Stimulated activated CD8-positive, alpha-beta memory T cell treated with anti-CD3 and anti-CD28 coated beads, Interleukin-4, amount 100 ng/mL, for 48 hours (primary cell): ENCODE measurements around the gene TRNP1.
"Not testable (repeated sequence)": the region's sequence is repeated elsewhere in the genome, so short reads cannot be mapped to it uniquely, and the experiment has no call there.

ENCODE experiments used
- DNase-seq: peaks from one replicate; pipeline ENCODE4 v3.0.0-alpha.2; 2020

TRNP1 gene

GRCh38 chr1:26976621-26977510 is 16.6 kb upstream of the TRNP1 start:
- DNase-seq: no peak

- no peak for DNase-seq
Measured at GRCh38 chr1:26978901-26979300, 14.6 kb upstream of the TRNP1 start.

- no peak for DNase-seq
Measured at GRCh38 chr1:26981146-26981846, 12.2 kb upstream of the TRNP1 start.

GRCh38 chr1:26983863-26984262 is 9.6 kb upstream of the TRNP1 start:
- DNase-seq: no peak

- no peak for DNase-seq
Measured at GRCh38 chr1:26984291-26984690, 9.2 kb upstream of the TRNP1 start.

GRCh38 chr1:26986658-26987057 is 6.8 kb upstream of the TRNP1 start:
- DNase-seq: no peak

GRCh38 chr1:26989403-26990109 is 3.9 kb upstream of the TRNP1 start:
- not testable (repeated sequence) for DNase-seq

- peak; percentile 32 for DNase-seq
Measured at GRCh38 chr1:26991310-26992116, 2.0 kb upstream of the TRNP1 start.

- DNase-seq: no peak
Measured at GRCh38 chr1:26994020-26994786, 711 bp downstream of the TRNP1 start.

GRCh38 chr1:26994787-26995517 is 1.5 kb downstream of the TRNP1 start:
- no peak for DNase-seq

GRCh38 chr1:26996024-26996423 is 2.5 kb downstream of the TRNP1 start:
- DNase-seq: no peak

- no peak for DNase-seq
Measured at GRCh38 chr1:26996665-26997064, 3.2 kb downstream of the TRNP1 start.

- DNase-seq: no peak
Measured at GRCh38 chr1:26998429-26999300, 5.2 kb downstream of the TRNP1 start.

- no peak for DNase-seq
Measured at GRCh38 chr1:26999440-26999987, 6.0 kb downstream of the TRNP1 start.

GRCh38 chr1:27000090-27000816 is 6.8 kb downstream of the TRNP1 start:
- DNase-seq: no peak

GRCh38 chr1:27000817-27001460 is 7.4 kb downstream of the TRNP1 start:
- no peak for DNase-seq

GRCh38 chr1:27001570-27002360 is 8.3 kb downstream of the TRNP1 start:
- no peak for DNase-seq
